Measurements from ENCODE around the gene CCM2L. TPM values are rescaled to one million over a fixed set of nuclear protein-coding genes. Genes with fewer than 3 reads are reported as not detected.

The CCM2L gene
- total RNA-seq, 2 donors from 2014 or later, result 5.2 to 7.8 TPM

DNA sequence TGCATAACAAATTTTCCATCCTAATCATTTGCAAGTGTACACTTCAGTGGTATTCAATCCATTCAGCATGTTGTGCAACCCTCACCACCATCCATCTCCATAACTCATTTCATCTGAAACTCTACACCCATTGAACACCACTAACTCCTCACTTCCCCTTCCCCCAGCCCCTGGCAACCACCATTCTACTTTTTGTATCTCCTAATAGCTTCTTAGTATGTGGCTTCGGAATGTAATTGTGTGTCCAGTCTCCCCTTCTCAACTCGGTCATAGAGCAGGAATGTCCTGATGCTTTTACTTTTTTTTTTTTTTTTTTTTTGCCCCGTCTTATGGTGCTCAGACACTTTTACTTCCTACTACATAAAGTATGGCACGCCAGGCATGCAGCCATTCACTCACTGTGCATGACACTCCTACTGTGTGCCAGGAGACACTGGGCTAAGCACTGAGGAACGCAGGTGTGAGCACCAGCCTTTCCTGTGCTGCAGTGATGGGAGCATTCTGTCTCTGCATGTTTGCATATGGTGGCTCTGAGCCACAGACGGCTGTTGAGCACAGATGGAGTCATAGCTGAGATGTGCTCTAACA lies 57.1 kb downstream of the CCM2L start:
- Histone ChIP-seq H3K4me3 (ENCODE audit: low read length) (no peak overlapping the region), H3K27me3 (ENCODE audit: control insufficient read depth, insufficient read depth, low read length, poor library complexity, severe bottlenecking) (no peaks in the 10 kb centered on the region), H3K27ac (ENCODE audit: low read depth, low read length) (no peak overlapping the region), H3K9ac (ENCODE audit: extremely low read depth, low read length, poor library complexity, severe bottlenecking) (no peak overlapping the region), H3K4me1 (ENCODE audit: control insufficient read depth, insufficient read depth, low read length) (no peaks in the 10 kb centered on the region), H3K36me3 (ENCODE audit: control insufficient read depth, insufficient read depth, low read length) (no peaks in the 10 kb centered on the region), H3K9me3 (ENCODE audit: control insufficient read depth, low read length) (no peaks in the 10 kb centered on the region)
- no peak overlapping the region for H3K4me3 Mint-ChIP-seq
- no peaks in the 10 kb centered on the region for H3K4me1 Mint-ChIP-seq
- no peak for DNase-seq
- no peak overlapping the region for H3K27ac Mint-ChIP-seq
- no peaks in the 10 kb centered on the region for H3K36me3 Mint-ChIP-seq (ENCODE audit: low read depth)
- TF ChIP-seq, protein P1, sequence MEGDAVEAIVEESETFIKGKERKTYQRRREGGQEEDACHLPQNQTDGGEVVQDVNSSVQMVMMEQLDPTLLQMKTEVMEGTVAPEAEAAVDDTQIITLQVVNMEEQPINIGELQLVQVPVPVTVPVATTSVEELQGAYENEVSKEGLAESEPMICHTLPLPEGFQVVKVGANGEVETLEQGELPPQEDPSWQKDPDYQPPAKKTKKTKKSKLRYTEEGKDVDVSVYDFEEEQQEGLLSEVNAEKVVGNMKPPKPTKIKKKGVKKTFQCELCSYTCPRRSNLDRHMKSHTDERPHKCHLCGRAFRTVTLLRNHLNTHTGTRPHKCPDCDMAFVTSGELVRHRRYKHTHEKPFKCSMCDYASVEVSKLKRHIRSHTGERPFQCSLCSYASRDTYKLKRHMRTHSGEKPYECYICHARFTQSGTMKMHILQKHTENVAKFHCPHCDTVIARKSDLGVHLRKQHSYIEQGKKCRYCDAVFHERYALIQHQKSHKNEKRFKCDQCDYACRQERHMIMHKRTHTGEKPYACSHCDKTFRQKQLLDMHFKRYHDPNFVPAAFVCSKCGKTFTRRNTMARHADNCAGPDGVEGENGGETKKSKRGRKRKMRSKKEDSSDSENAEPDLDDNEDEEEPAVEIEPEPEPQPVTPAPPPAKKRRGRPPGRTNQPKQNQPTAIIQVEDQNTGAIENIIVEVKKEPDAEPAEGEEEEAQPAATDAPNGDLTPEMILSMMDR (conservative IDR thresholded peaks at IDR 0.05), result no peak
- WGBS, 2 experiments (ENCODE audit: insufficient coverage in 1 of 2, insufficient read length in 1 of 2), result 78 to 84% methylated on average over 5 to 6 of the region's 6 CpGs
- H3K27me3 Mint-ChIP-seq (ENCODE audit: insufficient read depth), result peaks cover 9% of the 10 kb centered on the region
- no peaks in the 10 kb centered on the region for H3K9me3 Mint-ChIP-seq

DNA sequence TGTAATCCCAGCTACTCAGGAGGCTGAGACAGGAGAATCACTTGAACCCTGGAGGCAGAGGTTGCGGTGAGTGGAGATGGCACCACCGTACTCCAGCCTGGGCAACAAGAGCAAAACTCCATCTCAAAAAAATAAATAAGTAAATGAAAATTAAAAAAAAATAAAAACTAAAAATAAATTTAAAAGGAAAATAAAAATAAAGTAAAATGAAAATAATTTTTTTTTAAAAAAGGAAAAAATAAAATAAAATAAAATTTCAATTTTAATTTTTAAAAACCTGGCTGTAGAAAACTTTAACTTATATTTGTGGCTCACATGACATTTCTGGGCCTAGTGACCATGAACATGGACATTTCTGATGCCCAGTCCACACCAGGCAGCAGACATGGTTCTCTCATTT lies 57.9 kb downstream of the CCM2L start:
- peaks cover 7% of the 10 kb centered on the region for H3K27me3 Mint-ChIP-seq (ENCODE audit: insufficient read depth)
- Histone ChIP-seq H3K9ac (ENCODE audit: extremely low read depth, low read length, poor library complexity, severe bottlenecking) (no peak overlapping the region), H3K4me3 (ENCODE audit: low read length) (no peak overlapping the region), H3K9me3 (ENCODE audit: control insufficient read depth, low read length) (no peaks in the 10 kb centered on the region), H3K4me1 (ENCODE audit: control insufficient read depth, insufficient read depth, low read length) (no peaks in the 10 kb centered on the region), H3K27ac (ENCODE audit: low read depth, low read length) (no peak overlapping the region), H3K36me3 (ENCODE audit: control insufficient read depth, insufficient read depth, low read length) (no peaks in the 10 kb centered on the region), H3K27me3 (ENCODE audit: control insufficient read depth, insufficient read depth, low read length, poor library complexity, severe bottlenecking) (no peaks in the 10 kb centered on the region)
- no peaks in the 10 kb centered on the region for H3K36me3 Mint-ChIP-seq (ENCODE audit: low read depth)
- WGBS, 2 experiments (ENCODE audit: insufficient coverage in 1 of 2, insufficient read length in 1 of 2), result no CpG with 5 or more reads among the region's 2 CpGs
- no peaks in the 10 kb centered on the region for H3K9me3 Mint-ChIP-seq
- DNase-seq, result no peak
- H3K4me1 Mint-ChIP-seq, result no peaks in the 10 kb centered on the region
- TF ChIP-seq, protein P1 (conservative IDR thresholded peaks at IDR 0.05), result no peak
- H3K4me3 Mint-ChIP-seq, result no peak overlapping the region
- H3K27ac Mint-ChIP-seq, result no peak overlapping the region

DNA sequence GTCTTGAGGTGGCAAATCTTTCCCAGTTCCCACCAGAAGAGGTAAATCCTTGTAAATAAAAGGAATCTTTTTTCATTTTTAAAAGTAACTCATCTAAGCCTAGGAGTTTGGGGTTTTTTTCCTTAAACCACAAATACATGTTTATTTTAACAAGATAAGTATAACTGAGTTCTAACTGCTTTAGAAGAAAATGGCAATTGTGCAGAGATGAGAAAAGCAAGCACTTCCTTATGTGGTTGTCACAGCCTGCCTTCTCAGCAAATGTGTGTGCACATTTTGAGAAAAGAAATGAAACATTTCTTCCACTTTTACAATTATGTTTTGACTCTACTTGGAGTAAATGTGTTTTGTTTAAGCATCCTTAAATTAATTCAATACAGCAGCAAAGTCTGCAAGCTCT lies 59.5 kb downstream of the CCM2L start:
- Mint-ChIP-seq H3K27me3 (ENCODE audit: insufficient read depth) (peaks cover 7% of the 10 kb centered on the region), H3K36me3 (ENCODE audit: low read depth) (no peaks in the 10 kb centered on the region), H3K4me3 (no peak overlapping the region), H3K27ac (no peak overlapping the region), H3K9me3 (no peaks in the 10 kb centered on the region), H3K4me1 (no peaks in the 10 kb centered on the region)
- Histone ChIP-seq H3K27me3 (ENCODE audit: control insufficient read depth, insufficient read depth, low read length, poor library complexity, severe bottlenecking) (no peaks in the 10 kb centered on the region), H3K27ac (ENCODE audit: low read depth, low read length) (no peak overlapping the region), H3K9ac (ENCODE audit: extremely low read depth, low read length, poor library complexity, severe bottlenecking) (no peak overlapping the region), H3K4me1 (ENCODE audit: control insufficient read depth, insufficient read depth, low read length) (no peaks in the 10 kb centered on the region), H3K9me3 (ENCODE audit: control insufficient read depth, low read length) (no peaks in the 10 kb centered on the region), H3K36me3 (ENCODE audit: control insufficient read depth, insufficient read depth, low read length) (no peaks in the 10 kb centered on the region), H3K4me3 (ENCODE audit: low read length) (no peak overlapping the region)
- no peak for DNase-seq
- TF ChIP-seq, protein P1 (conservative IDR thresholded peaks at IDR 0.05), result no peak
